T-cell (primary cell): Measurements from ENCODE around the gene STAC3. TPM values are rescaled to one million over a fixed set of nuclear protein-coding genes. Genes with fewer than 3 reads are reported as not detected.
A peak's percentile ranks its signal among the peaks of the same experiment; 100 is the strongest.

Source experiments
- ATAC-seq, 4 experiments: fragments of 200-7000 bp in 3 of 4; fragments of 150-1000 bp in 1 of 4; cut with Tn5 transposase; replicated peaks in 1 of 4; 1 replicate in 3 of 4; 2 replicates in 1 of 4; pipeline ENCODE4 v1.10.0; 2021; ENCODE audit warnings: moderate library complexity in 3 of 4, mild to moderate bottlenecking in 2 of 4, moderate number of reproducible peaks in 1 of 4
- CTCF ChIA-PET, 2 donors: fragments of 300-600 bp; sonication (Branson Sonifier 250); formaldehyde crosslinking; loops; one replicate each; lab custom pipeline; 2022; ENCODE audit warnings: antibody characterized with exemption in 2 of 2; lab: Charles Lee
- POLR2A ChIA-PET, 2 donors: fragments of 300-600 bp; sonication (Branson Sonifier 250); formaldehyde crosslinking; loops; one replicate each; lab custom pipeline; 2022; ENCODE audit warnings: antibody characterized with exemption in 2 of 2; lab: Charles Lee
- DNase-seq, 35 experiments: peaks; one replicate each; pipeline versions ENCODE4 v3.0.0 to v3.0.0-alpha.2; 2013 to 2023
- H3K27ac ChIP-seq: one replicate; pipeline ENCODE4 v1.5.1; 2013; ENCODE audit warnings: low read length
- H3K27me3 ChIP-seq, 2 experiments: replicated peaks in 1 of 2; 1 replicate in 1 of 2; 2 replicates in 1 of 2; pipeline versions ENCODE4 v1.6.1 to v1.7.0; 2013; ENCODE audit warnings: low read length in 1 of 2, mixed read lengths in 1 of 2; ENCODE audit not compliant: control insufficient read depth in 2 of 2, insufficient read depth in 2 of 2; ENCODE audit errors: extremely low read depth in 1 of 2
- H3K36me3 ChIP-seq, 2 donors: 1 replicate in 1 of 2; 2 replicates in 1 of 2; pipeline versions ENCODE4 v1.6.1 to v1.7.0; 2013; ENCODE audit warnings: low read length in 1 of 2; ENCODE audit not compliant: control insufficient read depth in 2 of 2, insufficient read depth in 1 of 2; ENCODE audit errors: extremely low read depth in 1 of 2
- H3K4me1 ChIP-seq, 2 experiments: 1 replicate in 1 of 2; 2 replicates in 1 of 2; pipeline versions ENCODE4 v1.6.1 to v1.7.0; 2013; ENCODE audit warnings: low read length in 2 of 2, mixed read lengths in 1 of 2; ENCODE audit not compliant: insufficient read depth in 2 of 2, control insufficient read depth in 1 of 2; ENCODE audit errors: extremely low read depth in 1 of 2
- H3K4me3 ChIP-seq, 2 donors: 1 replicate in 1 of 2; 2 replicates in 1 of 2; pipeline versions ENCODE4 v1.5.1 to v1.7.0; 2013; ENCODE audit warnings: mild to moderate bottlenecking in 2 of 2, low read length in 1 of 2, moderate library complexity in 1 of 2; ENCODE audit not compliant: control insufficient read depth in 1 of 2; ENCODE audit errors: extremely low read depth in 1 of 2
- H3K9me3 ChIP-seq: 2 replicates; pipeline ENCODE4 v1.7.0; 2013
- H3K27ac Mint-ChIP-seq, 2 donors: one replicate each; pipeline ENCODE4 v1.8.0; 2020 to 2021; ENCODE audit warnings: mild to moderate bottlenecking in 2 of 2, mixed read lengths in 2 of 2
- H3K27me3 Mint-ChIP-seq, 2 donors: one replicate each; pipeline ENCODE4 v1.8.0; 2021 to 2022; ENCODE audit warnings: mixed read lengths in 2 of 2
- H3K36me3 Mint-ChIP-seq: one replicate; pipeline ENCODE4 v1.8.0; 2021; ENCODE audit warnings: mixed read lengths
- H3K4me1 Mint-ChIP-seq, 3 donors: one replicate each; pipeline ENCODE4 v1.8.0; 2020 to 2022; ENCODE audit warnings: mixed read lengths in 3 of 3, mild to moderate bottlenecking in 1 of 3
- H3K4me3 Mint-ChIP-seq, 3 donors: one replicate each; pipeline ENCODE4 v1.8.0; 2020 to 2022; ENCODE audit warnings: mild to moderate bottlenecking in 3 of 3, mixed read lengths in 3 of 3, moderate library complexity in 3 of 3
- H3K9me3 Mint-ChIP-seq, 3 donors: one replicate each; pipeline ENCODE4 v1.8.0; 2020 to 2022; ENCODE audit warnings: mixed read lengths in 3 of 3
- WGBS: methylation state at CpG from one replicate; pipeline ENCODE4 v1.1.5; 2013; ENCODE audit warnings: missing lambda C conversion rate; ENCODE audit not compliant: insufficient coverage; 5-methylcytosine and 5-hydroxymethylcytosine counted together
- total RNA-seq, 35 experiments: library from RNA in 6 of 35; stranded (reverse) in 6 of 35; fragments of 120-200 nt in 1 of 35; gene quantifications; one replicate each; pipeline versions ENCODE4 v1.2.1 to v1.2.4 and lab custom pipeline; 2013 to 2026

Gene STAC3
- total RNA-seq, 5 donors from 2014 or later (not counting 1 experiment from before 2014, with no cell fraction given): 1.3 to 4.9 (median 2.9) TPM

GRCh38 chr12:57215065-57215464 is 35.9 kb downstream of the STAC3 start:
- peaks cover 33 to 48% (median 37%) of the 10 kb centered on the region in 3 donors for H3K4me1 Mint-ChIP-seq
- H3K27me3 ChIP-seq: peaks cover 6 to 83% of the 10 kb centered on the region in 2 experiments
- peaks cover 2 to 52% of the 10 kb centered on the region in 2 experiments for H3K4me1 ChIP-seq

GRCh38 chr12:57214398-57214781 is 36.6 kb downstream of the STAC3 start:
- H3K36me3 ChIP-seq: no peaks in the 10 kb centered on the region
- ATAC-seq (peak; percentile 47 to 60 (median 54)), DNase-seq (peak; percentile 27 to 84 (median 56))
- H3K4me3 Mint-ChIP-seq: peak overlapping the region in 2 of 3 donors; percentile 28 to 76
- H3K4me1 Mint-ChIP-seq: peaks cover 30 to 45% (median 37%) of the 10 kb centered on the region in 3 donors
- H3K4me3 ChIP-seq: no peak overlapping the region
- peak overlapping the region in 1 of 2 donors; percentile 57 for H3K27ac Mint-ChIP-seq
- peaks cover 2 to 49% of the 10 kb centered on the region in 2 experiments for H3K4me1 ChIP-seq
- H3K9me3 Mint-ChIP-seq: no peaks in the 10 kb centered on the region
- H3K36me3 Mint-ChIP-seq: no peaks in the 10 kb centered on the region
- H3K27me3 ChIP-seq: peaks cover 6 to 76% of the 10 kb centered on the region in 2 experiments
- WGBS: 5% methylated on average over 14 of the region's 14 CpGs
- ChIA-PET POLR2A (interaction anchor here in 1 of 2 donors (0.6 kb wide), 1 partner anchor 363 kb away, joined by 4 read pairs; no protein-coding TSS in a partner anchor), CTCF (interaction anchor here (0.5 to 4.3 kb wide), 19 partner anchors 9 to 1024 kb away, joined by 3 to 66 read pairs (median 5); partner anchors contain the start of gene SHMT2 (in 2 of the 2))
- no peak overlapping the region for H3K27ac ChIP-seq
- H3K27me3 Mint-ChIP-seq: peaks cover 50 to 53% of the 10 kb centered on the region in 2 donors
- H3K9me3 ChIP-seq: no peaks in the 10 kb centered on the region

More at GRCh38 chr12:57215065-57215464, 35.9 kb downstream of the STAC3 start:
- Mint-ChIP-seq H3K27ac (no peak overlapping the region), H3K9me3 (no peaks in the 10 kb centered on the region), H3K4me3 (peak overlapping the region in 2 of 3 donors; percentile 6 to 76), H3K36me3 (no peaks in the 10 kb centered on the region), H3K27me3 (peaks cover 56 to 58% of the 10 kb centered on the region in 2 donors)
- Histone ChIP-seq H3K36me3 (no peaks in the 10 kb centered on the region), H3K4me3 (no peak overlapping the region), H3K27ac (no peak overlapping the region), H3K9me3 (no peaks in the 10 kb centered on the region)
- no peak for ATAC-seq
- 23% methylated on average over 6 of the region's 11 CpGs for WGBS
- DNase-seq: peak in 1 of 35 experiments; percentile 14
- ChIA-PET CTCF (interaction anchor here (1.5 to 4.3 kb wide), 4 partner anchors 12 to 28 kb away, joined by 7 to 66 read pairs (median 23); a partner anchor contains a TSS), POLR2A (no interaction called here)

GRCh38 chr12:57213763-57214397 is 37.1 kb downstream of the STAC3 start:
- POLR2A ChIA-PET: interaction anchor here (0.6 kb wide), 3 partner anchors 139 to 389 kb away, joined by 3 to 9 read pairs (median 4); no protein-coding TSS in a partner anchor
- Mint-ChIP-seq H3K36me3 (no peaks in the 10 kb centered on the region), H3K4me3 (peak overlapping the region in 2 of 3 donors; percentile 28 to 76), H3K27me3 (peaks cover 45 to 47% of the 10 kb centered on the region in 2 donors), H3K27ac (peak overlapping the region in 1 of 2 donors; percentile 69), H3K9me3 (no peaks in the 10 kb centered on the region), H3K4me1 (peaks cover 30 to 45% (median 37%) of the 10 kb centered on the region in 3 donors)
- no peaks in the 10 kb centered on the region for H3K9me3 ChIP-seq
- H3K4me1 ChIP-seq: peaks cover 2 to 49% of the 10 kb centered on the region in 2 experiments
- no peak overlapping the region for H3K27ac ChIP-seq
- H3K27me3 ChIP-seq: peaks cover 5 to 71% of the 10 kb centered on the region in 2 experiments
- WGBS: 49% methylated on average over 3 of the region's 4 CpGs
- ATAC-seq (peak in 1 of 4 experiments; percentile 1), DNase-seq (peak in 1 of 35 experiments; percentile 24)
- CTCF ChIA-PET: interaction anchor here (0.5 to 4.3 kb wide), 24 partner anchors 9 to 1024 kb away, joined by 3 to 66 read pairs (median 5); partner anchors contain the start of genes SHMT2 (in 2 of the 2) and PRIM1 (in 1 of the 2)
- no peaks in the 10 kb centered on the region for H3K36me3 ChIP-seq
- H3K4me3 ChIP-seq: no peak overlapping the region

GRCh38 chr12:57213058-57213715 is 37.8 kb downstream of the STAC3 start:
- H3K4me3 Mint-ChIP-seq: peak overlapping the region in 1 of 3 donors; percentile 76
- ChIA-PET CTCF (interaction anchor here (0.6 to 4.3 kb wide), 17 partner anchors 10 to 461 kb away, joined by 3 to 66 read pairs (median 6); partner anchors contain the start of genes SHMT2 (in 2 of the 2) and PRIM1 (in 1 of the 2)), POLR2A (interaction anchor here in 1 of 2 donors (0.6 kb wide), 2 partner anchors 139 to 390 kb away, joined by 3 to 9 read pairs; no protein-coding TSS in a partner anchor)
- H3K36me3 Mint-ChIP-seq: no peaks in the 10 kb centered on the region
- no peak overlapping the region for H3K27ac ChIP-seq
- no peak overlapping the region for H3K4me3 ChIP-seq
- H3K27me3 ChIP-seq: peaks cover 0 to 64% of the 10 kb centered on the region in 2 experiments
- peaks cover 38 to 41% of the 10 kb centered on the region in 2 donors for H3K27me3 Mint-ChIP-seq
- H3K4me1 ChIP-seq: peaks cover 2 to 49% of the 10 kb centered on the region in 2 experiments
- no peaks in the 10 kb centered on the region for H3K36me3 ChIP-seq
- H3K4me1 Mint-ChIP-seq: peaks cover 30 to 40% (median 37%) of the 10 kb centered on the region in 3 donors
- no peaks in the 10 kb centered on the region for H3K9me3 ChIP-seq
- WGBS: 0% methylated on average over 7 of the region's 16 CpGs
- no peaks in the 10 kb centered on the region for H3K9me3 Mint-ChIP-seq
- H3K27ac Mint-ChIP-seq: peak overlapping the region in 1 of 2 donors; percentile 69
- DNase-seq (peak; percentile 62 to 92 (median 79)), ATAC-seq (peak; percentile 59 to 68 (median 65))

- Mint-ChIP-seq H3K27ac (no peak overlapping the region), H3K36me3 (no peaks in the 10 kb centered on the region)
These were observed 38.3 kb downstream of the STAC3 start for GRCh38 chr12:57212701-57213057.

More at GRCh38 chr12:57212701-57213057, 38.3 kb downstream of the STAC3 start:
- H3K4me3 Mint-ChIP-seq: no peak overlapping the region
- no peak for ATAC-seq
- H3K36me3 ChIP-seq: no peaks in the 10 kb centered on the region
- H3K4me1 ChIP-seq: peaks cover 2 to 47% of the 10 kb centered on the region in 2 experiments
- ChIA-PET CTCF (interaction anchor here (0.8 to 4.3 kb wide), 6 partner anchors 10 to 30 kb away, joined by 3 to 66 read pairs (median 30); partner anchors contain the start of gene SHMT2 (in 1 of the 2)), POLR2A (no interaction called here)
- peaks cover 33 to 35% of the 10 kb centered on the region in 2 donors for H3K27me3 Mint-ChIP-seq
- H3K27me3 ChIP-seq: peaks cover 0 to 59% of the 10 kb centered on the region in 2 experiments
- no peak for DNase-seq
- no peak overlapping the region for H3K27ac ChIP-seq
- no CpG with 5 or more reads among the region's 7 CpGs for WGBS
- H3K9me3 Mint-ChIP-seq: no peaks in the 10 kb centered on the region
- H3K4me3 ChIP-seq: no peak overlapping the region
- H3K4me1 Mint-ChIP-seq: peaks cover 29 to 36% (median 36%) of the 10 kb centered on the region in 3 donors
- no peaks in the 10 kb centered on the region for H3K9me3 ChIP-seq
